ENCODE measurements around the gene OPRM1. TPM values are rescaled to one million over a fixed set of nuclear protein-coding genes. Genes with fewer than 3 reads are reported as not detected.

OPRM1 gene
- total and polyA plus RNA-seq, 2 of the 8 experiments (the other 6 are each of a cell fraction or from before 2014, with no cell fraction given) = not detected

GRCh38 chr6:154058963-154059680, 20.1 kb downstream of the OPRM1 start (continued):
- TF ChIP-seq CHD7 (IDR thresholded peaks at IDR 0.05; ENCODE audit: insufficient replicate concordance, low read length) (no peak), SIN3A (conservative IDR thresholded peaks at IDR 0.05 in 1 of 2, IDR thresholded peaks at IDR 0.05 in 1 of 2; ENCODE audit: low read depth in 1 of 2, low read length in 2 of 2) (no peak), E2F6 (IDR thresholded peaks at IDR 0.05) (no peak), EP300 (IDR thresholded peaks at IDR 0.05; ENCODE audit: borderline replicate concordance in 1 of 2, low read depth in 2 of 2, low read length in 2 of 2) (no peak), CBX8 (IDR thresholded peaks at IDR 0.05; ENCODE audit: borderline replicate concordance, low read depth, low read length) (no peak), KDM5A (IDR thresholded peaks at IDR 0.05; ENCODE audit: low read length) (no peak), SAP30 (IDR thresholded peaks at IDR 0.05; ENCODE audit: insufficient read depth, insufficient replicate concordance, low read length) (no peak), KDM1A (IDR thresholded peaks at IDR 0.05; ENCODE audit: borderline replicate concordance, low read length) (no peak)

Measured in H1 (cell line).